Suprapubic skin (tissue), 3 donors: Measurements from ENCODE around the gene SYNPO2.

ENCODE experiments used
- POLR2AphosphoS5 ChIP-seq, 3 donors: sonication (generic); formaldehyde crosslinking; IDR thresholded peaks; one replicate each; pipeline ENCODE4 v1.6.1; 2017; ENCODE audit warnings: antibody characterized with exemption in 3 of 3
- TF ChIP-seq, protein P1 (sequence below), 2 donors: fragments of 200-600 bp in 1 of 2; fragments of 450-650 bp in 1 of 2; sonication (generic) in 1 of 2; IDR thresholded peaks; one replicate each; pipeline ENCODE4 v1.5.1; 2016 to 2019; ENCODE audit warnings: antibody characterized with exemption in 2 of 2, mild to moderate bottlenecking in 1 of 2, moderate library complexity in 1 of 2

DNA sequence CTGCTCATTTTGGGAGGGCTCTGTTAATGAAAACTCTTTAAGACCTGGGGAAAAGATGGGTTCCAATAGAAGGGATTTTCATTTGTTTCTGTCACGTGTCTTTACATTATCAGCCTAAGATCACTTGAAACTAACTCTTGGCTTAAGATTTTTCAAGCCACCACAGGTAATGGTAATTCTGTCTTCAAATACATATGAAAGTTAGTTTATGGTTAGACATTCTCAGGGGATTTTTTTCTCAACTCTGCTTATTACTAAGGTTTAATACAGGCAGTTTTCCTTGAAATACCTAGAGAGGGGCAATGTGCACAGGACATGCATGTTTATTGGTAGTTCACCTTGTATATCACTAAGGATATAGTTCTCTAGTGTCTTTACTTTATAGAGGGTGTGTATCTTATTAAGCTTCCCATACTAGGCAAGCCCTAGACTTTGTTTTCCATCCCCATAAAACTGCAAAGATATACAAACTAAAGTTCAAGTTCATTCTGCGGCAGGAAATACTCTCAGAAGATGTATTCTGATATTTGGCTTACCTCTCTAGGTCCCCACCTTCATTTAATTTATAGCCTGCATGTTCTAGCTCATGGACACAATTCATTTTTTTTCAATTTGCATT, 208.7 kb downstream of the SYNPO2 start:
- TF ChIP-seq, protein P1, sequence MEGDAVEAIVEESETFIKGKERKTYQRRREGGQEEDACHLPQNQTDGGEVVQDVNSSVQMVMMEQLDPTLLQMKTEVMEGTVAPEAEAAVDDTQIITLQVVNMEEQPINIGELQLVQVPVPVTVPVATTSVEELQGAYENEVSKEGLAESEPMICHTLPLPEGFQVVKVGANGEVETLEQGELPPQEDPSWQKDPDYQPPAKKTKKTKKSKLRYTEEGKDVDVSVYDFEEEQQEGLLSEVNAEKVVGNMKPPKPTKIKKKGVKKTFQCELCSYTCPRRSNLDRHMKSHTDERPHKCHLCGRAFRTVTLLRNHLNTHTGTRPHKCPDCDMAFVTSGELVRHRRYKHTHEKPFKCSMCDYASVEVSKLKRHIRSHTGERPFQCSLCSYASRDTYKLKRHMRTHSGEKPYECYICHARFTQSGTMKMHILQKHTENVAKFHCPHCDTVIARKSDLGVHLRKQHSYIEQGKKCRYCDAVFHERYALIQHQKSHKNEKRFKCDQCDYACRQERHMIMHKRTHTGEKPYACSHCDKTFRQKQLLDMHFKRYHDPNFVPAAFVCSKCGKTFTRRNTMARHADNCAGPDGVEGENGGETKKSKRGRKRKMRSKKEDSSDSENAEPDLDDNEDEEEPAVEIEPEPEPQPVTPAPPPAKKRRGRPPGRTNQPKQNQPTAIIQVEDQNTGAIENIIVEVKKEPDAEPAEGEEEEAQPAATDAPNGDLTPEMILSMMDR (IDR thresholded peaks at IDR 0.05), result no peak
- TF ChIP-seq POLR2AphosphoS5 (IDR thresholded peaks at IDR 0.05), result no peak
